ENCODE measurements around the gene MAGI2. TPM values are rescaled to one million over a fixed set of nuclear protein-coding genes. Genes with fewer than 3 reads are reported as not detected.
A peak's percentile ranks its signal among the peaks of the same experiment; 100 is the strongest.

The MAGI2 gene
- total RNA-seq, 1 experiment from 2014 or later: 14.3 TPM

DNA sequence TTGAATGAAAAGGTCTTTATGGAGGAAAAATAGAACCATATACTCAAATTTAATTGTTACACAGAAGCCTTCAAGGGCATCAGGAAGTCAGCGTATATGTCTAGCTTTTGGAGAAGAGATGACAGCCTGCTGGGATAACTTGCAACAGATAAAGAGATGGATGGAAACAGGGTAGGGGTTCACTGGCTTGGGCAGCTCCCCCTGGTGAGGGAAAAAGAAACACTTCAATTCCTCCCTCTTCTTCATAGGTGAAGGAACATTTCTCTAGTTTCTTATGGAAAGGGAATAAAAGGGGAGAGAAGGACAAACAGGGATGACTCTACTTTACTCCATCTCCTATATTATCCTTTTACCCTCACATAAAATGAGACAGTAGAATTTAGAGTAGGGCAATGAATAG, 1019.2 kb downstream of the MAGI2 start:
- H2BK15ac ChIP-seq (ENCODE audit: low read depth, low read length): no peak overlapping the region
- no peak overlapping the region for H3K23ac ChIP-seq (ENCODE audit: insufficient read length, low read depth, low read length)
- H4K20me1 ChIP-seq (ENCODE audit: control insufficient read depth, insufficient read depth, insufficient read length): no peaks in the 10 kb centered on the region
- no peak overlapping the region for H3K27ac ChIP-seq (ENCODE audit: insufficient read length, low read depth, low read length)
- no peak overlapping the region for H2BK20ac ChIP-seq (ENCODE audit: low read depth, low read length, poor library complexity, severe bottlenecking)
- no peak overlapping the region for H4K5ac ChIP-seq (ENCODE audit: insufficient read length, low read depth, low read length)
- no peak overlapping the region for H3K4me3 Mint-ChIP-seq
- peaks cover under 1 to 9% of the 10 kb centered on the region in 2 experiments for H3K4me1 Mint-ChIP-seq
- no peak overlapping the region for H3K18ac ChIP-seq (ENCODE audit: insufficient read length, low read depth, low read length)
- H3K9me3 ChIP-seq (ENCODE audit: control insufficient read depth, low read depth, low read length): no peaks in the 10 kb centered on the region
- no peak overlapping the region for H2AK5ac ChIP-seq (ENCODE audit: insufficient read length, low read length)
- H3K79me1 ChIP-seq (ENCODE audit: insufficient read depth, low read depth, low read length, poor library complexity, severe bottlenecking): no peaks in the 10 kb centered on the region
- no peak overlapping the region for H3K27ac Mint-ChIP-seq
- H3K56ac ChIP-seq (ENCODE audit: insufficient read length, low read depth, low read length): no peak overlapping the region
- H3K79me2 ChIP-seq (ENCODE audit: insufficient read depth, low read length): no peaks in the 10 kb centered on the region
- H2BK12ac ChIP-seq (ENCODE audit: insufficient read length, low read depth, low read length): no peak overlapping the region
- no CpG with 5 or more reads among the region's 1 CpG for WGBS (ENCODE audit: extremely low coverage, insufficient read length, low lambda C conversion rate)
- H4K91ac ChIP-seq (ENCODE audit: insufficient read length, low read depth, low read length): no peak overlapping the region
- H3K9me3 Mint-ChIP-seq: no peaks in the 10 kb centered on the region
- TF ChIP-seq, protein P1, sequence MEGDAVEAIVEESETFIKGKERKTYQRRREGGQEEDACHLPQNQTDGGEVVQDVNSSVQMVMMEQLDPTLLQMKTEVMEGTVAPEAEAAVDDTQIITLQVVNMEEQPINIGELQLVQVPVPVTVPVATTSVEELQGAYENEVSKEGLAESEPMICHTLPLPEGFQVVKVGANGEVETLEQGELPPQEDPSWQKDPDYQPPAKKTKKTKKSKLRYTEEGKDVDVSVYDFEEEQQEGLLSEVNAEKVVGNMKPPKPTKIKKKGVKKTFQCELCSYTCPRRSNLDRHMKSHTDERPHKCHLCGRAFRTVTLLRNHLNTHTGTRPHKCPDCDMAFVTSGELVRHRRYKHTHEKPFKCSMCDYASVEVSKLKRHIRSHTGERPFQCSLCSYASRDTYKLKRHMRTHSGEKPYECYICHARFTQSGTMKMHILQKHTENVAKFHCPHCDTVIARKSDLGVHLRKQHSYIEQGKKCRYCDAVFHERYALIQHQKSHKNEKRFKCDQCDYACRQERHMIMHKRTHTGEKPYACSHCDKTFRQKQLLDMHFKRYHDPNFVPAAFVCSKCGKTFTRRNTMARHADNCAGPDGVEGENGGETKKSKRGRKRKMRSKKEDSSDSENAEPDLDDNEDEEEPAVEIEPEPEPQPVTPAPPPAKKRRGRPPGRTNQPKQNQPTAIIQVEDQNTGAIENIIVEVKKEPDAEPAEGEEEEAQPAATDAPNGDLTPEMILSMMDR (conservative IDR thresholded peaks at IDR 0.05): peak; percentile 71
- no peaks in the 10 kb centered on the region for H3K36me3 Mint-ChIP-seq (ENCODE audit: insufficient read depth in 1 of 3, low read depth in 3 of 3)
- H3K4ac ChIP-seq (ENCODE audit: low read depth, low read length): no peak overlapping the region
- H3K4me2 ChIP-seq (ENCODE audit: insufficient read depth, insufficient read length, low read length): no peak overlapping the region
- no peak overlapping the region for H3T11ph ChIP-seq (ENCODE audit: low read length)
- no peak overlapping the region for H3K9ac ChIP-seq (ENCODE audit: extremely low read depth, insufficient read length, low read length)
- H3K27me3 ChIP-seq (ENCODE audit: insufficient read depth, low read length): no peaks in the 10 kb centered on the region
- no peaks in the 10 kb centered on the region; the same call in 1 of the 2 replicates for H3K4me1 ChIP-seq (ENCODE audit: insufficient read depth, low read length)
- no peak overlapping the region for H4K8ac ChIP-seq (replicated peaks; ENCODE audit: insufficient read length, low read depth, low read length)
- H2BK5ac ChIP-seq (ENCODE audit: insufficient read length, low read length): no peak overlapping the region
- H3K23me2 ChIP-seq (ENCODE audit: insufficient read length, low read depth, low read length, poor library complexity, severe bottlenecking): no peaks in the 10 kb centered on the region
- no peak overlapping the region for H3K14ac ChIP-seq (ENCODE audit: insufficient read depth, low read length)
- no peaks in the 10 kb centered on the region for H3K27me3 Mint-ChIP-seq (ENCODE audit: low read depth)
- no peak overlapping the region for H2BK120ac ChIP-seq (ENCODE audit: low read depth, low read length, poor library complexity, severe bottlenecking)
- H2AFZ ChIP-seq (ENCODE audit: low read length): no peak overlapping the region
- DNase-seq: no peak
